Effector memory CD4-positive, alpha-beta T cell (primary cell): ENCODE measurements around the gene DUSP22.

Experiments used
- DNase-seq, 3 donors: peaks; one replicate each; pipeline ENCODE4 v3.0.0-alpha.2; 2020
- H3K27ac ChIP-seq: 2 replicates; pipeline ENCODE4 v1.7.0; 2013; ENCODE audit warnings: mild to moderate bottlenecking, low read length, moderate library complexity; ENCODE audit not compliant: insufficient read depth, poor library complexity, severe bottlenecking
- H3K27me3 ChIP-seq: replicated peaks from 2 replicates; pipeline ENCODE4 v1.7.0; 2013; ENCODE audit warnings: mild to moderate bottlenecking, low read length; ENCODE audit not compliant: insufficient read depth, control insufficient read depth, poor library complexity, severe bottlenecking
- H3K36me3 ChIP-seq: 2 replicates; pipeline ENCODE4 v1.7.0; 2013; ENCODE audit warnings: mild to moderate bottlenecking, low read length, moderate library complexity; ENCODE audit not compliant: control insufficient read depth, insufficient read depth
- H3K4me1 ChIP-seq: 2 replicates; pipeline ENCODE4 v1.7.0; 2013; ENCODE audit warnings: low read length, mild to moderate bottlenecking; ENCODE audit not compliant: control insufficient read depth, insufficient read depth, poor library complexity, severe bottlenecking
- H3K4me3 ChIP-seq: 2 replicates; pipeline ENCODE4 v1.7.0; 2013; ENCODE audit warnings: low read length, low read depth, mild to moderate bottlenecking; ENCODE audit not compliant: insufficient read depth, poor library complexity, severe bottlenecking
- H3K9me3 ChIP-seq: 2 replicates; pipeline ENCODE4 v1.7.0; 2013; ENCODE audit warnings: mild to moderate bottlenecking, low read length, moderate library complexity; ENCODE audit not compliant: control insufficient read depth

DUSP22 gene

GRCh38 chr6:256169-256568, 36.1 kb upstream of the DUSP22 start:
- Histone ChIP-seq H3K4me3 (no peak overlapping the region), H3K36me3 (no peaks in the 10 kb centered on the region), H3K4me1 (no peaks in the 10 kb centered on the region), H3K27me3 (no peaks in the 10 kb centered on the region), H3K27ac (no peak overlapping the region), H3K9me3 (no peaks in the 10 kb centered on the region)
- no peak for DNase-seq

- Histone ChIP-seq H3K27me3 (no peaks in the 10 kb centered on the region), H3K4me3 (no peak overlapping the region), H3K9me3 (no peaks in the 10 kb centered on the region), H3K27ac (no peak overlapping the region), H3K36me3 (no peaks in the 10 kb centered on the region), H3K4me1 (no peaks in the 10 kb centered on the region)
- DNase-seq: no peak
Observed at GRCh38 chr6:257031-257725, 35.1 kb upstream of the DUSP22 start.

- H3K27ac ChIP-seq: no peak overlapping the region
Observed at GRCh38 chr6:257774-258173, 34.5 kb upstream of the DUSP22 start.

GRCh38 chr6:259316-259715, 33.0 kb upstream of the DUSP22 start:
- no peaks in the 10 kb centered on the region for H3K9me3 ChIP-seq
- no peaks in the 10 kb centered on the region for H3K27me3 ChIP-seq
- no peak overlapping the region for H3K4me3 ChIP-seq
- no peaks in the 10 kb centered on the region for H3K4me1 ChIP-seq
- H3K27ac ChIP-seq: no peak overlapping the region
- no peak for DNase-seq
- no peaks in the 10 kb centered on the region for H3K36me3 ChIP-seq

More at GRCh38 chr6:257774-258173, 34.5 kb upstream of the DUSP22 start:
- Histone ChIP-seq H3K36me3 (no peaks in the 10 kb centered on the region), H3K4me3 (no peak overlapping the region), H3K27me3 (no peaks in the 10 kb centered on the region), H3K4me1 (no peaks in the 10 kb centered on the region), H3K9me3 (no peaks in the 10 kb centered on the region)
- DNase-seq: no peak

GRCh38 chr6:259901-260508, 32.3 kb upstream of the DUSP22 start:
- H3K4me1 ChIP-seq: no peaks in the 10 kb centered on the region
- H3K27ac ChIP-seq: no peak overlapping the region
- DNase-seq: no peak
- H3K9me3 ChIP-seq: no peaks in the 10 kb centered on the region
- H3K36me3 ChIP-seq: no peaks in the 10 kb centered on the region
- no peaks in the 10 kb centered on the region for H3K27me3 ChIP-seq
- no peak overlapping the region for H3K4me3 ChIP-seq

GRCh38 chr6:264626-265025, 27.7 kb upstream of the DUSP22 start:
- no peaks in the 10 kb centered on the region for H3K4me1 ChIP-seq
- no peaks in the 10 kb centered on the region for H3K36me3 ChIP-seq
- DNase-seq: no peak
- no peak overlapping the region for H3K27ac ChIP-seq
- no peaks in the 10 kb centered on the region for H3K27me3 ChIP-seq
- no peaks in the 10 kb centered on the region for H3K9me3 ChIP-seq
- H3K4me3 ChIP-seq: no peak overlapping the region

- Histone ChIP-seq H3K27ac (no peak overlapping the region), H3K9me3 (no peaks in the 10 kb centered on the region), H3K27me3 (no peaks in the 10 kb centered on the region), H3K36me3 (no peaks in the 10 kb centered on the region), H3K4me3 (no peak overlapping the region), H3K4me1 (no peaks in the 10 kb centered on the region)
- DNase-seq: no peak
Observed at GRCh38 chr6:268394-268935, 23.8 kb upstream of the DUSP22 start.

GRCh38 chr6:273551-274058, 18.7 kb upstream of the DUSP22 start:
- no peaks in the 10 kb centered on the region for H3K27me3 ChIP-seq
- DNase-seq: no peak
- H3K4me3 ChIP-seq: no peak overlapping the region
- no peaks in the 10 kb centered on the region for H3K36me3 ChIP-seq
- no peaks in the 10 kb centered on the region for H3K4me1 ChIP-seq
- no peaks in the 10 kb centered on the region for H3K9me3 ChIP-seq
- no peak overlapping the region for H3K27ac ChIP-seq

- Histone ChIP-seq H3K4me3 (no peak overlapping the region), H3K9me3 (no peaks in the 10 kb centered on the region), H3K36me3 (no peaks in the 10 kb centered on the region), H3K27ac (no peak overlapping the region), H3K27me3 (no peaks in the 10 kb centered on the region), H3K4me1 (no peaks in the 10 kb centered on the region)
- DNase-seq: no peak
Observed at GRCh38 chr6:277746-278145, 14.5 kb upstream of the DUSP22 start.

GRCh38 chr6:278494-278893, 13.8 kb upstream of the DUSP22 start:
- no peak overlapping the region for H3K27ac ChIP-seq
- H3K27me3 ChIP-seq: no peaks in the 10 kb centered on the region
- H3K4me3 ChIP-seq: no peak overlapping the region
- no peaks in the 10 kb centered on the region for H3K4me1 ChIP-seq
- no peaks in the 10 kb centered on the region for H3K9me3 ChIP-seq
- H3K36me3 ChIP-seq: no peaks in the 10 kb centered on the region
- no peak for DNase-seq
